Endothelial cell of umbilical vein (primary cell): ENCODE data around the gene ENTR1. TPM values are rescaled to one million over a fixed set of nuclear protein-coding genes. Genes with fewer than 3 reads are reported as not detected.

Experiments
- Bru-seq: library from RNA; stranded (reverse); fragments of 400-500 nt; gene quantifications from one replicate; lab custom pipeline; 2021; lab: Mats Ljungman, UMichigan
- BruChase-seq, 2 experiments: library from RNA; stranded (reverse); fragments of 400-500 nt; gene quantifications; one replicate each; lab custom pipeline; 2021; lab: Mats Ljungman, UMichigan
- BruUV-seq: library from RNA; stranded (reverse); fragments of 400-500 nt; replicated peaks from 2 replicates; lab custom pipeline; 2021; lab: Mats Ljungman, UMichigan
- CTCF ChIA-PET: fragments of 300-600, 350-600 bp; sonication (Branson Sonifier 250); formaldehyde crosslinking; loops from one replicate; lab custom pipeline; 2021; ENCODE audit warnings: antibody characterized with exemption, inconsistent platforms; lab: Charles Lee
- POLR2A ChIA-PET: fragments of 300-600, 350-600 bp; sonication (Branson Sonifier 250); formaldehyde crosslinking; loops from one replicate; lab custom pipeline; 2021; ENCODE audit warnings: antibody characterized with exemption, inconsistent platforms; lab: Charles Lee
- DNase-seq: peaks from one replicate; pipeline ENCODE4 v3.0.0-alpha.2; 2011; ENCODE audit warnings: low read depth, low spot score
- FAIRE-seq: peaks from 2 replicates; lab custom pipeline; 2011; peaks lifted over from hg19 to GRCh38; lab: Jason Lieb, UNC
- H2AFZ ChIP-seq: 2 replicates; pipeline ENCODE4 v1.6.0; 2012; ENCODE audit warnings: low read depth, low read length, control low read depth, inconsistent platforms
- H3K27ac ChIP-seq: 2 replicates; pipeline ENCODE4 v1.5.1; 2011; ENCODE audit warnings: low read depth, mild to moderate bottlenecking, control low read depth, low read length, moderate library complexity; ENCODE audit not compliant: insufficient read depth
- H3K27me3 ChIP-seq, 2 experiments: 2 replicates each; pipeline versions ENCODE4 v1.6.0 to v1.6.1; 2011; ENCODE audit warnings: low read length in 2 of 2, mixed read lengths in 1 of 2; ENCODE audit not compliant: control insufficient read depth in 2 of 2, insufficient read depth in 2 of 2
- H3K36me3 ChIP-seq, 2 experiments: 2 replicates in 1 of 2; 3 replicates in 1 of 2; pipeline ENCODE4 v1.5.1; 2011; ENCODE audit warnings: low read length in 2 of 2, mild to moderate bottlenecking in 1 of 2, moderate library complexity in 1 of 2; ENCODE audit not compliant: control insufficient read depth in 2 of 2, insufficient read depth in 2 of 2; ENCODE audit errors: extremely low read depth in 1 of 2
- H3K4me1 ChIP-seq: 3 replicates; pipeline ENCODE4 v1.5.1; 2011; ENCODE audit warnings: mild to moderate bottlenecking, low read length; ENCODE audit not compliant: control insufficient read depth, insufficient read depth; ENCODE audit errors: extremely low read depth
- H3K4me2 ChIP-seq: 2 replicates; pipeline ENCODE4 v1.6.1; 2011; ENCODE audit warnings: low read length, control low read depth, mixed read lengths; ENCODE audit not compliant: insufficient read depth
- H3K4me3 ChIP-seq, 3 experiments: fragments of 200-600 bp in 1 of 3; sonication (generic), shearing (Covaris generic) in 1 of 3; replicated peaks in 1 of 3; 2 replicates each; pipeline ENCODE4 v1.5.1; 2011 to 2016; ENCODE audit warnings: control low read depth in 3 of 3, low read length in 3 of 3, mild to moderate bottlenecking in 2 of 3, inconsistent platforms in 1 of 3, low read depth in 1 of 3, moderate library complexity in 1 of 3; ENCODE audit not compliant: insufficient read depth in 1 of 3
- H3K79me2 ChIP-seq: 2 replicates; pipeline ENCODE4 v1.6.0; 2012; ENCODE audit warnings: low read length, inconsistent platforms; ENCODE audit not compliant: control insufficient read depth, insufficient read depth
- H3K9ac ChIP-seq: replicated peaks from 2 replicates; pipeline ENCODE3; 2011; ENCODE audit warnings: low read length, control low read depth; ENCODE audit not compliant: insufficient read depth; ENCODE audit errors: extremely low read depth
- H3K9me1 ChIP-seq: replicated peaks from 3 replicates; pipeline ENCODE4 v1.6.0; 2011; ENCODE audit warnings: mild to moderate bottlenecking, low read length; ENCODE audit not compliant: control insufficient read depth, insufficient read depth; ENCODE audit errors: extremely low read depth
- H3K9me3 ChIP-seq: replicated peaks from 2 replicates; pipeline ENCODE4 v1.5.1; 2012; ENCODE audit warnings: low read length, inconsistent platforms; ENCODE audit not compliant: control insufficient read depth, insufficient read depth
- H4K20me1 ChIP-seq: replicated peaks from 2 replicates; pipeline ENCODE3; 2011; ENCODE audit warnings: mild to moderate bottlenecking, low read length; ENCODE audit not compliant: control insufficient read depth, insufficient read depth; ENCODE audit errors: extremely low read depth
- CTCF ChIP-seq, 2 donors: IDR thresholded peaks; 1 replicate in 1 of 2; 2 replicates in 1 of 2; pipeline ENCODE4 v1.5.1; 2011; ENCODE audit warnings: low read length in 2 of 2, mild to moderate bottlenecking in 2 of 2, moderate library complexity in 2 of 2, control low read depth in 1 of 2, inconsistent platforms in 1 of 2, low read depth in 1 of 2; ENCODE audit not compliant: insufficient read depth in 1 of 2; ENCODE audit errors: extremely low read depth in 1 of 2
- FOS ChIP-seq: IDR thresholded peaks from 2 replicates; pipeline ENCODE4 v1.6.1; 2011; ENCODE audit warnings: mild to moderate bottlenecking, low read length, moderate library complexity, borderline replicate concordance; ENCODE audit not compliant: insufficient read depth
- MYC ChIP-seq: IDR thresholded peaks from one replicate; pipeline ENCODE4 v1.6.1; 2011; ENCODE audit warnings: mild to moderate bottlenecking, low read depth, low read length
- POLR2A ChIP-seq: IDR thresholded peaks from 2 replicates; pipeline ENCODE4 v1.6.1; 2012; ENCODE audit warnings: low read depth, mild to moderate bottlenecking, control low read depth, low read length
- POLR2AphosphoS5 ChIP-seq: IDR thresholded peaks from 2 replicates; pipeline ENCODE4 v1.6.1; 2012; ENCODE audit warnings: low read depth, mild to moderate bottlenecking, control low read depth, low read length, moderate library complexity; ENCODE audit not compliant: insufficient read depth
- dilution Hi-C: fragments of 300-500 bp; cut with MboI; formaldehyde crosslinking; loops from one replicate; pipeline ENCODE4 v1.15.0; 2019; ENCODE audit warnings: low sequenced_read_pairs; ENCODE audit not compliant: extremely low pct_ligation_motif_present
- intact Hi-C: fragments of 100-400 bp; cut with micrococcal nuclease; formaldehyde crosslinking; loops from one replicate; pipeline ENCODE4 v1.10.0; 2022
- long read RNA-seq: library from polyadenylated mRNA; stranded (forward); transcript quantifications from one replicate; pipeline ENCODE4 v2.0.0, GENCODE V29; 2021
- polyA minus RNA-seq, 3 experiments: library from RNA; depleted of rRNA, polyadenylated mRNA; stranded (reverse); fragments of >200 nt; gene quantifications; 1 replicate in 1 of 3; 2 replicates in 2 of 3; pipeline ENCODE4 v1.2.3, GENCODE V29; 2011
- polyA plus RNA-seq, 4 experiments: library from polyadenylated mRNA; depleted of rRNA in 3 of 4; stranded (reverse) in 3 of 4; unstranded in 1 of 4; fragments of >200 nt; gene quantifications; 2 replicates each; pipeline versions ENCODE4 v1.2.1 to v1.2.3, GENCODE V29; 2011 to 2012; ENCODE audit warnings: missing spikeins in 1 of 4
- total RNA-seq: library from RNA; stranded (reverse); gene quantifications from 2 replicates; pipeline ENCODE4 v1.2.3, GENCODE V29; 2021
- TF ChIP-seq, protein P1 (sequence below): IDR thresholded peaks from 2 replicates; pipeline ENCODE4 v1.6.1; 2011; ENCODE audit not compliant: insufficient read depth, insufficient read length

Gene ENTR1
- total RNA-seq (47.3 and 61.6 TPM in 2 replicates), polyA plus RNA-seq (32.4 and 36.0 TPM in 2 replicates), polyA minus RNA-seq (18.1 and 23.9 TPM in 2 replicates), Bru-seq, nascent RNA (percentile 59 among the genes with signal in this experiment), BruChase-seq, experiment 1, labeled RNA remaining after a 6-hour chase (percentile 86 among the genes with signal in this experiment), BruChase-seq, experiment 2, labeled RNA remaining after a 2-hour chase (percentile 79 among the genes with signal in this experiment)
- polyA plus RNA-seq (2011; cell fraction: cytosol; rRNA removed) = 29.4 and 31.9 TPM in 2 replicates
- polyA plus RNA-seq (2011; cell fraction: nucleus; rRNA removed) = 117 TPM in 2 replicates
- 50.2 and 50.6 TPM in 2 replicates for polyA plus RNA-seq (2012)
- 64.9 TPM for polyA minus RNA-seq (2011; cell fraction: cytosol; rRNA and poly(A)+ RNA removed)
- 26.6 and 39.5 TPM in 2 replicates for polyA minus RNA-seq (2011; cell fraction: nucleus; rRNA and poly(A)+ RNA removed)
- long read RNA-seq, transcript ENTR1-201 (9 exons, 2,314 nt) = minor isoform, 9 of 52 reads
- long read RNA-seq, transcript ENTR1-204 (8 exons, 2,129 nt) = major isoform, 20 of 52 reads
- long read RNA-seq, partial matches to known transcripts = 7 of 52 reads
- long read RNA-seq, other reads (novel, unspliced or antisense) = 13 of 52 reads

- Histone ChIP-seq H3K36me3 (peaks cover 6 to 29% of the 10 kb centered on the region in 2 experiments), H3K79me2 (peaks cover 43% of the 10 kb centered on the region), H3K9ac (peak within 1 kb of the TSS; percentile 76), H3K27ac (peak within 1 kb of the TSS; percentile 57), H3K9me3 (no peaks in the 10 kb centered on the region), H3K4me1 (peaks cover 20% of the 10 kb centered on the region), H2AFZ (peak within 1 kb of the TSS; percentile 30), H3K9me1 (no peaks in the 10 kb centered on the region), H4K20me1 (no peaks in the 10 kb centered on the region), H3K4me3 (peak within 1 kb of the TSS; percentile 42 to 78 (median 63)), H3K27me3 (no peaks in the 10 kb centered on the region), H3K4me2 (peak within 1 kb of the TSS; percentile 68)
- FAIRE-seq = peak; percentile 94
- CTCF ChIA-PET = interaction anchor here (0.8 to 1.5 kb wide), 6 partner anchors 9 to 98 kb away, joined by 3 to 12 read pairs (median 4); no protein-coding TSS in a partner anchor
- dilution Hi-C loops = no loop called here
- TSS peak; percentile 62 for BruUV-seq
- POLR2A ChIA-PET = no interaction called here
- no peak for TF ChIP-seq CTCF (IDR thresholded peaks at IDR 0.05; ENCODE audit: extremely low read depth in 1 of 2, insufficient read depth in 1 of 2, low read depth in 1 of 2, low read length in 2 of 2)
- TF ChIP-seq POLR2A = peak; percentile 91
- TF ChIP-seq, protein P1, sequence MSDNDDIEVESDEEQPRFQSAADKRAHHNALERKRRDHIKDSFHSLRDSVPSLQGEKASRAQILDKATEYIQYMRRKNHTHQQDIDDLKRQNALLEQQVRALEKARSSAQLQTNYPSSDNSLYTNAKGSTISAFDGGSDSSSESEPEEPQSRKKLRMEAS = peak; percentile 58
- peak; percentile 95 for TF ChIP-seq MYC
- TF ChIP-seq POLR2AphosphoS5 = peak; percentile 97
- no peak for TF ChIP-seq FOS
- intact Hi-C loops = loop anchor here (1.0 to 2.0 kb wide), 2 partner anchors 10 to 28 kb away; partner anchors contain the start of genes INPP5E and SNAPC4
- peak; percentile 87 for DNase-seq
These were observed at the start of gene ENTR1, which contains the start of gene PMPCA for GRCh38 chr9:136410500-136411287. Gene ENTR1 (minus strand): TSS chr9:136410614. CDS start chr9:136410397, 217 bp downstream. Gene PMPCA (plus strand): TSS chr9:136410658. CDS start chr9:136410669, 11 bp downstream.
